ENCODE data around the gene ANKRD12.
A peak's percentile ranks its signal among the peaks of the same experiment; 100 is the strongest.
"Not testable (repeated sequence)": the region's sequence is repeated elsewhere in the genome, so short reads cannot be mapped to it uniquely, and the experiment has no call there.

The ANKRD12 gene

DNA sequence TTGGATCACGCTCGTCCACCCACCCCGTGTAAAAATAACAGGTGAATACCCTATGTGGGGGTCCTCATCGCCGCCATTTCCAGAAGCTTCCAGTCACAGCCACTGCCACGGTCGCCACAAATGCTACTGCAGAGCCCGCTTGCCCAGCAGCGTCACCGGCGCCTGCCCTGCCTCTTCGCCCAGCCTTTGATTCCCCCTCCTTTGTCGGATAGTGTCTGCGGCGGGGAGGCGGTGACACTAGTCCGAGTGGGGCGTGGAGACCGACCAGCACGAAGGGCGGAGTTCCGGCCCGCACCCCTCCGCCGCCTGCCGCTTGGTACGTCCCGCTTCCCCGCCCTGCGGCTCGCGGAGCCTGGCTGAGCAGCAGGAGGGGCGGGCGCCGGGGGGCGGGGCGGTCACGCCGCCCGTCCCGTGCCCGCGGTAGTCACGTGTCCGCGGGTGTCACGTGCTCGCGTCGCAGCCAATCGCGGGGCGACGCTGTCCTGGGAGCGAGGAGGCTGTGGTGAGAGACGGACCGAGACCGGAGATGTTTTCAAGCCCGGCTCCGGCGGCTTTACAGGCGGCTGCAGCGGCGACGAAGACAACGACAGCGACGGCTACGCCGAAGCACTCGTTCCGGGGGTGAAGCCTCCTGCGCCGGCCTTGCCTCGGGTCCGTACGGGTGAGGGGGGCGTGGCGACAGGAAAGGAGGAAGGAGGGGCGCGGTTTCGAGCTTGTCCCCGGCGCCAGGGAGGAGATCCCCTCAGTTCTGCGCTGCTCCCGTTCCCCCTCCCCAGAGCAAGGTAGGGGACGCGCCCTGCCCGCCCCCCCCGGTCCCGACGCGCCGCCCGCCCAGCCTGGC lies at the start of gene ANKRD12:
TSS of gene ANKRD12 (plus strand) at position 467 of the 841 bp plus-strand sequence. CDS start 45,652 bp downstream, outside the sequence.
- peak; percentile 99 for DNase-seq (ENCODE audit: low read depth)

GRCh38 chr18:9087144-9087543 lies 49.4 kb upstream of the ANKRD12 start:
- no peak for DNase-seq (ENCODE audit: low read depth)

DNA sequence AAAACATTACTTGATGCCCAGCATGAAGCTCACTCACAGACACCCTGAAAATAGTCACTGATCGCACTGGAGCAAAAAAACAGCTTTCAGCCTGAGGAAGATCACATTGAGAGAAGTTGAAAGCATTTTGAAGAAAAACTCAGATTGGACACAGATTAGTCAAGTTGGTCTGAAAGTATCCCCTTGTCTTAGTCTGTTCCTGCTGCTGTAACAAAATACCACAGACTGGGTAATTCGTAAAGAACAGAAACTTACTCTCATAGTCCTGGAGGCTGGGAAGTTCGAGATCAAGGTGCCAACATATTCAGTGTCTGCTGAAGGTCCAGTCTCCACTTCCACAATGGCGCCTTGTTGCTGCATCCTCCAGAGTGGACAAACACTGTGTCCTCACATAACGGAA lies 48.3 kb upstream of the ANKRD12 start:
- DNase-seq (ENCODE audit: low read depth) = no peak

GRCh38 chr18:9088727-9089126 lies 47.9 kb upstream of the ANKRD12 start:
- not testable (repeated sequence) for DNase-seq (ENCODE audit: low read depth)

DNA sequence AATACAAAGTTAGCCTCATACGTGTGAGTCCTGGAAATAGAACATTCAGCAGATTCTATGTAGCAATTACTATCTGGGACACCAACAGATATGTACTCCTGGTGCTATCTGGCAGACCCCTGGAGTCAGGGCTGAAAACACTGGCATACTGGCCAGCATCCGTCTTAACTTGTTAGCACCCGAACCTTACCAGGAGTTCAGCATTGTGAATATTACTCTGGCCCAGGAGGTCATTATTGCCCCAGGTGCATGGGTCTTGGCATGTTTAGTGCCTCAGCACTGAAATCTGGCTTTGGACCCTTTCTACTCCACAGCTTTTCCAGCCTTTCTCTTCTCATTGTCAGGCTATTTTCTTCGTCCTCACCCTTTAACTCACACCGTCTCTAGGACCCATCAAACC lies 46.0 kb upstream of the ANKRD12 start:
- DNase-seq (ENCODE audit: low read depth) = no peak

DNA sequence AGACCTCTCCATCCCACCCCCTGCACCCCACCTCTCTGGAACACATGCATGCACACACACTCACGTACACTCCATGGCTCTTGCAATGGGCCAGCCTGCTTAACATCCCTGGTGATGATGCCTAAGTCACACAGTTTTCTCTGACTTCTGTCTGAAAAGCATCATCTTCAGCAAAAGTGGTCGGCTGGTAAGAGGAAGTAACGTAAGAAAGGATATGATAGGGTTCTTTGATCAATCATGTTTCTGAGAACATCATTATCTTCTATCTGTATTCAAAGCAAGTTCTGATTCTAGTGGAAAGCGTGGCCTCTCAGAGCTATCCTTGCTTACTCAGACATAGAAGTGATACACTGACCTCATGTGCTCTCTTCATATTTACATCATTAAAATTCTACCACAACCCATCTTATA lies 45.5 kb upstream of the ANKRD12 start:
- DNase-seq (ENCODE audit: low read depth) = no peak

DNA sequence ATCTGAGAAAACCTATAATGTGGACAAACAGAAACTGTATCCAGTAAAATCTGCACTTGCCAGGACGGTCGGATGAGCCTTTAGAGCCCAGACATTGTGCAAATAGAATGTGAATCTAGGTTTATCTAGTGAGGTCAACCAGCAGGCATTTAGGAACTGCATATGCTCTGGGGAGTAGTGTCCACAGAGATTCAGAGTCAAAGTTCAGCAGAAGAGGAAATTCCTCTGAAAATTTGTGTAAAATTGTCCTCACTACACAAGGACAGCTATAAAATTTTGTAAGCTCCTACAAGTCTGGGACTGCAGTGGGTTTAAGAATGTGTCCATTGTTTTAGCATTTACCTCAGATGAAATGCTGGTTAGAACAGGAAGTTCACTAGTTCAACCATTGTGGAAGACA lies 43.9 kb upstream of the ANKRD12 start:
- peak; percentile 74 for DNase-seq (ENCODE audit: low read depth)

DNA sequence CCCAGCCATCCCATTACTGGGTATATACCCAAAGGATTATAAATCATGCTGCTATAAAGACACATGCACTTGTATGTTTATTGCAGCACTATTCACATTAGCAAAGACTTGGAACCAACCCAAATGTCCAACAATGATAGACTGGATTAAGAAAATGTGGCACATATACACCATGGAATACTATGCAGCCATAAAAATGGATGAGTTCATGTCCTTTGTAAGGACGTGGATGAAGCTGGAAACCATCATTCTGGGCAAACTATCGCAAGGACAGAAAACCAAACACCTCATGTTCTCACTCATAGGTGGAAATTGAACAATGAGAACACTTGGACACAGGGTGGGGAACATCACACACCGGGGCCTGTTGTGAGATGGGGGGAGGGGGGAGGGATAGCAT lies 43.5 kb upstream of the ANKRD12 start:
- not testable (repeated sequence) for DNase-seq (ENCODE audit: low read depth)

DNA sequence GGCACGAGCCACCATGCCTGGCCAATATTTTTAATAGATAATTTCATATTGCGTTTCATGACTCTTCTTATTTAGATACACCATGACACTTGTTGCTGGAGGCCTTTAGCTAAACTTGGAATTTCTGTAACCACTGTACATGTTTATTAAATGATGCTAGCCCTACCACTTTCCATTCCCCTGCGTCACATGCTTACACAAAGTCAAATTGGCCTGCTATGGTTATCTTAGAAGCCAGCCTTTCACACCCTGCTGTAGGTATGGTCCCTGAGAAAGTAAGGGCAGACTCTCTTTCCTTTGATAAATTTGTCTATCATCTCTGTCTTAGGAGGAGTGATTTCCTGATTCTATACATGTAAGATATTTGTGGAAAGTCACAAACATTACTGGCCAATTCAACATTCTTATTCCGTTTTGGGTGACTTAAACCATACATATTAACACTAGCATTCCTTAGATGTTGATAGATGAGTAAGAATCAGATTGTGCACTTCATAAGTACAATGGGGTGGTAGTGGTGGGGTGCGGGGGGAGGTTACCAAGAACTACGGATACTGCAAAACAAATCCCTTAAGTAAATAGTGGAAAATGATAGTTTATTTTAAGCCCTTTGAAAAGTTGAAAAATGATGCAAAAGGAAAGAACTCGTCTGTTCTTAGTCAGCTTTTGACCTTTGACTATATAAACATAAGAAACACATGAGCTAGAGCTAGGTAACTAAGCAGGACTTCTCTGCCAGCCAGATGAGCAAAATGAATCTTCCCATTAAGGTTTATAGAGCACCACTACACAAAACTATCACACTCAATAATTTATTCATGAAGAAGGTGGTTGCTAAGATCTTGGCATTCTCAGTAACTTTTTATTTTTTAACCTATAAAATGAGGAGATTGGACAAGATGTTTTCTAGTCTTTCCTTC lies 42.0 kb upstream of the ANKRD12 start:
- DNase-seq (ENCODE audit: low read depth) = peak; percentile 97

DNA sequence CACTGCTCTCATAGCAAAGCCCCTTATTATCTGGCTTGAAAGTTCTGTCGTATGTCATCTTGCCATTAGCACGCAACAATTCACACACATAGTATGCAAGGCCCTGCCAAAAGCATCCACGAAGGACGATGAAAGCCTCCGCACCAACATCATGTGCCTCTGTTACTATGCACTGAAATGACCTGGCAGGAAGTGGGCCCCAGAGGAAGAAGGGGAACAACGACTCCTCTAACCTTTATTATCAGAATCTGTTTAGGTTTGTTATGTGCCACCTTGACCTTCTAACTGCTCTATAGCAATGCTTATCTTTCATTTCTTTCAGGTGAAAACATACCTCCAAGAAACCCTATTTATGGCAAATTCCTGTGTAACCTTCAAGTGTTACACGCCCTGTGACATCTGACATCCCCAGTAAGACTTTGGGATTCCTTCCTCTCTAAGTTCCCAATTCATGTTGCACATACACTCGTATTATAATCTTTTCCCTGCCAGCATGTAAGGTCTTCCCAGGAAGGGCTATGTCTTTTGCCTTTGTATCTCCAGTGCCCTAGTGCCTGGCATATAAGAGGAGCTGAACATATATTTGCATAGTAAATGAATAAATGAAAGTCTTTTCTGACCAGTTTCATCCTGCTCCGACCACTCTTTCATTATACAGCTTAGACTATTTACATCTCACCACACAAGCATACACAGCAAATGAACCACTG lies 41.1 kb upstream of the ANKRD12 start:
- peak; percentile 16 for DNase-seq (ENCODE audit: low read depth)

- no peak for DNase-seq (ENCODE audit: low read depth)
Measured at GRCh38 chr18:9096007-9096371, 40.6 kb upstream of the ANKRD12 start.

DNA sequence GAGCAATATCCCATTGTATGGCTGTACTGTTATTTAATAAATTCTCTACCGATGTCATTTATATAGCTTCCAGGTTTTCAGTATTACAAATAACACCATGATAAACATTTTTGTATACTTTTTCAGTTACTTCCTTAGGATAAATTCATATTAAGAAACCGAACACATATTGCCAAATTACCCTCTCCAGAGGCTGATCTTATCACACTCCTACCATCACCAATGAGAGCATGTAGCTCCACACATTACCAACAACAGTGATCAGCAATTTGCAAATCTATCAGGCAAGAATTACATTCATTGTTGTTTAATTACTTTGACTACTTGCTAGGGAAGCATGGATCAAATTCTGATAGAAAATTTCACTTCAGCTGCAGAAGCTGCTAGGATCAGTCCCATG lies 39.9 kb upstream of the ANKRD12 start:
- no peak for DNase-seq (ENCODE audit: low read depth)

GRCh38 chr18:9097349-9097748 lies 39.2 kb upstream of the ANKRD12 start:
- DNase-seq (ENCODE audit: low read depth) = peak; percentile 16

DNA sequence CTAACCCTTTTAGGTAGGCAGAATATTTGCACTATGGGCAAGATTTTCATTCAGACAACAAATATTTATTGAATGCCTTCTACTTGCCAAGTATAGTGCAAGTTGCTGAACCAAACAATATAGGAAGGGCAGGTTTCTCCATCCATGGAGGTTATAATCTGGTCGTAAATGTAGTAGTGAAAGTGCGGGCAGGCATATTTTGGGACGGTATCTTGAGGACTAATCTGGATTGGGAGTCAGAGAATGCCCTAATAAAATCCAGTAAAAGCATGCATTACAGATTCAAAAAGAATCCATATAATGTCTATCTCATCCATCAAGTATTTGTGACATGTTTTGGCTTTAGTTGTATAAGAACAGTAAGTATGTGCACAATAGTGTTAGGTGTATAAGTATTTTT lies 35.8 kb upstream of the ANKRD12 start:
- DNase-seq (ENCODE audit: low read depth) = no peak

GRCh38 chr18:9101730-9102507 lies 34.7 kb upstream of the ANKRD12 start:
- peak; percentile 83 for DNase-seq (ENCODE audit: low read depth)

DNA sequence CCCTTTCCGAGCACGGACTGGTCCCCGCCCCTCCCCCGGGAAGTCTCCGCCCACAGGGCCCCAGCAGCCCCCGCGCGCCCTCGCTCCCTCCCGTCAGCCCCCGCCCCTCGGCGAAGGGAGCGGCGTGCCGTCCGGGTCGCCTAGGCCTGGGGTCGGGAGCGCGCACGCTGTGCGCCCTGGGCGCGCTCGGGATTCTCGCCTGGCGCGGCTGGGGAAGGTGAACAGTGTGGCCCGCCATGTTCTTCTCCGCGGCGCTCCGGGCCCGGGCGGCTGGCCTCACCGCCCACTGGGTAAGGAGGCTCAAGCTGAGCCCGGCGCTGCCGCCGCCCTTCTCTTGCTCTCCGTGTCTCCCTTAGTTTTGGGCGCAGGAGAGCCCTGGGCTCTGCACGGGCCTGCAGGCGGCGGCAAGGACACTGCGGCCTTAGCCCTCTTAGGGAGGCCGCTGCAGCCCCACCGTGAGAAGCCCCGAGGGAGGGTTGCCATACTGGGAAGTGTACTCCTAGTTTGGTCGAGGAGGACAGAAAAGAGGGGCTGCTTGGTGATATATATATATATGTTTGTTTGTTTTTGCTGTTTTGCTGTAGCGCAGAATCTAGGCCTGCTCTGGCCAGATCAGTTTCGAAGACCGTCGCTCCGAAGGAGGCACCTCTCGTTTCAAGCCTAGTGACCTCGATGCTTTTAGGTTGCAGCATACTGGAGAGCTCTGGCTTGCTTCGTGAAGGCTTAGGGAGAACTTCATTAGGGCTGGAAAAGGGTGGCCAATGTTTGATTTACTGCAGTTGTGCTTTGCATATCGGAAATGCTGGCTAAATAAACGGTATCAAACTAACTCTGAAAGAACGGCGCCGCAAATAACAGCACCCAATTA lies 33.8 kb upstream of the ANKRD12 start, which contains the start of gene NDUFV2:
TSS of gene NDUFV2 (plus strand) at position 192 of the 868 bp plus-strand sequence. CDS start at position 237, 45 bp downstream.
- peak; percentile 97 for DNase-seq (ENCODE audit: low read depth)

GRCh38 chr18:9103376-9103873 lies 33.2 kb upstream of the ANKRD12 start:
- peak; percentile 53 for DNase-seq (ENCODE audit: low read depth)

- no peak for DNase-seq (ENCODE audit: low read depth)
Measured at GRCh38 chr18:9104244-9104901, 32.2 kb upstream of the ANKRD12 start.

- DNase-seq (ENCODE audit: low read depth) = no peak
Measured at GRCh38 chr18:9105420-9105819, 31.2 kb upstream of the ANKRD12 start.

- no peak for DNase-seq (ENCODE audit: low read depth)
Measured at GRCh38 chr18:9106094-9106493, 30.5 kb upstream of the ANKRD12 start.
